ENCODE results near the gene FAR2. TPM values are rescaled to one million over a fixed set of nuclear protein-coding genes. Genes with fewer than 3 reads are reported as not detected.
"Not testable (repeated sequence)": the region's sequence is repeated elsewhere in the genome, so short reads cannot be mapped to it uniquely, and the experiment has no call there.

Gene FAR2
- total RNA-seq, 2 experiments from 2014 or later = 0.53 to 1.6 TPM

GRCh38 chr12:29167445-29167844, 18.4 kb downstream of the FAR2 start:
- Histone ChIP-seq H3K27me3 (ENCODE audit: control insufficient read depth in 1 of 2, insufficient read depth in 2 of 2, low read length in 2 of 2) (no peaks in the 10 kb centered on the region), H3K4me3 (ENCODE audit: low read length) (no peak overlapping the region), H3K9me3 (ENCODE audit: control insufficient read depth in 1 of 2, insufficient read depth in 1 of 2, low read length in 2 of 2) (peaks cover 0 to 8% of the 10 kb centered on the region in 2 experiments), H3K4me1 (ENCODE audit: insufficient read depth, low read length) (peaks cover 6% of the 10 kb centered on the region), H3K27ac (ENCODE audit: low read depth in 1 of 2, low read length in 2 of 2) (no peak overlapping the region), H3K36me3 (ENCODE audit: insufficient read depth, low read length) (peaks cover 3% of the 10 kb centered on the region)
- ChIA-PET POLR2A (no interaction called here), CTCF (no interaction called here)
- no peak overlapping the region for H3K27ac Mint-ChIP-seq
- no peaks in the 10 kb centered on the region for H3K9me3 Mint-ChIP-seq
- no peaks in the 10 kb centered on the region for H3K27me3 Mint-ChIP-seq
- DNase-seq (no peak), ATAC-seq (ENCODE audit: poor library complexity) (no peak)
- TF ChIP-seq, protein P1, sequence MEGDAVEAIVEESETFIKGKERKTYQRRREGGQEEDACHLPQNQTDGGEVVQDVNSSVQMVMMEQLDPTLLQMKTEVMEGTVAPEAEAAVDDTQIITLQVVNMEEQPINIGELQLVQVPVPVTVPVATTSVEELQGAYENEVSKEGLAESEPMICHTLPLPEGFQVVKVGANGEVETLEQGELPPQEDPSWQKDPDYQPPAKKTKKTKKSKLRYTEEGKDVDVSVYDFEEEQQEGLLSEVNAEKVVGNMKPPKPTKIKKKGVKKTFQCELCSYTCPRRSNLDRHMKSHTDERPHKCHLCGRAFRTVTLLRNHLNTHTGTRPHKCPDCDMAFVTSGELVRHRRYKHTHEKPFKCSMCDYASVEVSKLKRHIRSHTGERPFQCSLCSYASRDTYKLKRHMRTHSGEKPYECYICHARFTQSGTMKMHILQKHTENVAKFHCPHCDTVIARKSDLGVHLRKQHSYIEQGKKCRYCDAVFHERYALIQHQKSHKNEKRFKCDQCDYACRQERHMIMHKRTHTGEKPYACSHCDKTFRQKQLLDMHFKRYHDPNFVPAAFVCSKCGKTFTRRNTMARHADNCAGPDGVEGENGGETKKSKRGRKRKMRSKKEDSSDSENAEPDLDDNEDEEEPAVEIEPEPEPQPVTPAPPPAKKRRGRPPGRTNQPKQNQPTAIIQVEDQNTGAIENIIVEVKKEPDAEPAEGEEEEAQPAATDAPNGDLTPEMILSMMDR (IDR thresholded peaks at IDR 0.05) = no peak
- peaks cover 9% of the 10 kb centered on the region for H3K4me1 Mint-ChIP-seq (ENCODE audit: low read depth)
- H3K36me3 Mint-ChIP-seq (ENCODE audit: low read depth) = peaks cover 3% of the 10 kb centered on the region
- no peak overlapping the region for H3K4me3 Mint-ChIP-seq
- intact Hi-C loops (cut with DNase I, micrococcal nuclease) = no loop called here

DNA sequence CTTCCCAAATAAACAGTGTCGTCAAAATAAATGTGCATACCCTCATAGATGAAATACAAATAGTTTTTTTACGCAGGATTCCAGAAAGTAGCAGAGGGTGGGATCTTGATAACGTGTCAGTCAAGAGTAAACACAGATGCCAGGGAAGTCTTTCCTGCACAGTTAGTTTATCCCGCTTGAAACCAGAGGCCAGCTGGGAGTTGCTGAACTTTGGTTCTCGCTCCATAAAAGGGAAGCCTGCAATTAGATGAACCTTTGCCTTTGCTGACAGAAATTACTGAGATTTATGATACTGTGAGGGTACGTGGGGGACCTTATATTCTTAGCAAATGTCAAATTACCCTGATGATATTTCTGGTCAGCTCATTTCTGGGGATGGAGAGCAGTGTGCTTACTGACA, 18.9 kb downstream of the FAR2 start:
- ChIA-PET CTCF (no interaction called here), POLR2A (no interaction called here)
- no peak overlapping the region for H3K27ac Mint-ChIP-seq
- peaks cover 3% of the 10 kb centered on the region for H3K36me3 Mint-ChIP-seq (ENCODE audit: low read depth)
- no peaks in the 10 kb centered on the region for H3K27me3 ChIP-seq (ENCODE audit: control insufficient read depth in 1 of 2, insufficient read depth in 2 of 2, low read length in 2 of 2)
- DNase-seq (no peak), ATAC-seq (ENCODE audit: poor library complexity) (no peak)
- TF ChIP-seq, protein P1 (IDR thresholded peaks at IDR 0.05) = no peak
- no peak overlapping the region for H3K27ac ChIP-seq (ENCODE audit: low read depth in 1 of 2, low read length in 2 of 2)
- H3K4me1 Mint-ChIP-seq (ENCODE audit: low read depth) = peaks cover 9% of the 10 kb centered on the region
- H3K4me3 ChIP-seq (ENCODE audit: low read length) = no peak overlapping the region
- intact Hi-C loops (cut with DNase I, micrococcal nuclease) = no loop called here
- H3K27me3 Mint-ChIP-seq = no peaks in the 10 kb centered on the region
- peaks cover 0 to 8% of the 10 kb centered on the region in 2 experiments for H3K9me3 ChIP-seq (ENCODE audit: control insufficient read depth in 1 of 2, insufficient read depth in 1 of 2, low read length in 2 of 2)
- H3K9me3 Mint-ChIP-seq = no peaks in the 10 kb centered on the region
- H3K36me3 ChIP-seq (ENCODE audit: insufficient read depth, low read length) = peaks cover 3% of the 10 kb centered on the region
- H3K4me3 Mint-ChIP-seq = no peak overlapping the region
- H3K4me1 ChIP-seq (ENCODE audit: insufficient read depth, low read length) = peaks cover 6% of the 10 kb centered on the region

GRCh38 chr12:29169978-29170377, 20.9 kb downstream of the FAR2 start:
- DNase-seq; H3K9me3 ChIP-seq (ENCODE audit: control insufficient read depth in 1 of 2, insufficient read depth in 1 of 2, low read length in 2 of 2); H3K4me3 Mint-ChIP-seq; H3K9me3 Mint-ChIP-seq; H3K27me3 ChIP-seq (ENCODE audit: control insufficient read depth in 1 of 2, insufficient read depth in 2 of 2, low read length in 2 of 2); H3K4me1 Mint-ChIP-seq (ENCODE audit: low read depth); POLR2A ChIA-PET; H3K27ac ChIP-seq (ENCODE audit: low read depth in 1 of 2, low read length in 2 of 2); H3K36me3 ChIP-seq (ENCODE audit: insufficient read depth, low read length); H3K27ac Mint-ChIP-seq; H3K4me1 ChIP-seq (ENCODE audit: insufficient read depth, low read length); intact Hi-C loops (cut with DNase I, micrococcal nuclease); H3K4me3 ChIP-seq (ENCODE audit: low read length); ATAC-seq (ENCODE audit: poor library complexity); H3K27me3 Mint-ChIP-seq; CTCF ChIA-PET; H3K36me3 Mint-ChIP-seq (ENCODE audit: low read depth): not testable (repeated sequence)

DNA sequence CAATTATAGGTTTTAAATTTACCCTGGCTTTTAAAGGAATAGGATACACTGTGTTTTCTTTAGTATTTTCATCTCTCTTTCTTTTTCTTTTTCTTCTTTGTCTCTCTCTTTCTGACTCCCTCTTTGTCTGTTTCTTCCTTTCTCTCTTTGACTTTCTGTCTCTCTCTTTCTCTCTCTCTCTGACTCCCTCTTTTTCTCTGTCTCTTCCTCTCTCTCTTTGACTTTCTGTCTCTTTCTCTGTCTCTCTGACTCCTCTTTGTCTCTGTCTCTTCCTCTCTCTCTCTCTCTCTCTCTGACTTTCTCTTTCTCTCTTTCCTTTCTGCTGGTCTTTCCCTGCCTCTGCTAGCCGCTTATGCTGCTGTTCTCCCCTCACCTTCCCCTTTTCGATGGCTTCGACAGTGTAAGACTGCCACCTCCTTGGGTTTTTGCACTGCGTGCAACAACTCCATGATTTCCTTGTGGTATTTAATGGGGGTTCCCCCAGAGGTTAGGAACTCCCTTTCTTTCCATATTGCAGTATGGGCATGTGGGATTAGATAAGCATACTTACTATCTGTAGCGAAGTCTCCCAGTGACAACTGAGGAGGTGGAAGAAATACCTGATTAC, 21.5 kb downstream of the FAR2 start:
- H3K36me3 Mint-ChIP-seq (ENCODE audit: low read depth); H3K9me3 ChIP-seq (ENCODE audit: control insufficient read depth in 1 of 2, insufficient read depth in 1 of 2, low read length in 2 of 2); H3K4me1 Mint-ChIP-seq (ENCODE audit: low read depth); H3K27ac Mint-ChIP-seq; intact Hi-C loops (cut with DNase I, micrococcal nuclease); CTCF ChIA-PET; H3K4me3 ChIP-seq (ENCODE audit: low read length); H3K27me3 Mint-ChIP-seq; H3K4me1 ChIP-seq (ENCODE audit: insufficient read depth, low read length); ATAC-seq (ENCODE audit: poor library complexity); H3K27ac ChIP-seq (ENCODE audit: low read depth in 1 of 2, low read length in 2 of 2); H3K9me3 Mint-ChIP-seq; H3K27me3 ChIP-seq (ENCODE audit: control insufficient read depth in 1 of 2, insufficient read depth in 2 of 2, low read length in 2 of 2); POLR2A ChIA-PET; H3K36me3 ChIP-seq (ENCODE audit: insufficient read depth, low read length); H3K4me3 Mint-ChIP-seq: not testable (repeated sequence)
- DNase-seq = peak in 2 of 14 experiments; percentile 40 to 49

Data from CD4-positive, alpha-beta T cell (primary cell).